ENCODE measurements around the gene KCNC4. TPM values are rescaled to one million over a fixed set of nuclear protein-coding genes. Genes with fewer than 3 reads are reported as not detected.

The KCNC4 gene
- polyA plus RNA-seq, 2 donors, result 1.8 to 1.9 TPM

DNA sequence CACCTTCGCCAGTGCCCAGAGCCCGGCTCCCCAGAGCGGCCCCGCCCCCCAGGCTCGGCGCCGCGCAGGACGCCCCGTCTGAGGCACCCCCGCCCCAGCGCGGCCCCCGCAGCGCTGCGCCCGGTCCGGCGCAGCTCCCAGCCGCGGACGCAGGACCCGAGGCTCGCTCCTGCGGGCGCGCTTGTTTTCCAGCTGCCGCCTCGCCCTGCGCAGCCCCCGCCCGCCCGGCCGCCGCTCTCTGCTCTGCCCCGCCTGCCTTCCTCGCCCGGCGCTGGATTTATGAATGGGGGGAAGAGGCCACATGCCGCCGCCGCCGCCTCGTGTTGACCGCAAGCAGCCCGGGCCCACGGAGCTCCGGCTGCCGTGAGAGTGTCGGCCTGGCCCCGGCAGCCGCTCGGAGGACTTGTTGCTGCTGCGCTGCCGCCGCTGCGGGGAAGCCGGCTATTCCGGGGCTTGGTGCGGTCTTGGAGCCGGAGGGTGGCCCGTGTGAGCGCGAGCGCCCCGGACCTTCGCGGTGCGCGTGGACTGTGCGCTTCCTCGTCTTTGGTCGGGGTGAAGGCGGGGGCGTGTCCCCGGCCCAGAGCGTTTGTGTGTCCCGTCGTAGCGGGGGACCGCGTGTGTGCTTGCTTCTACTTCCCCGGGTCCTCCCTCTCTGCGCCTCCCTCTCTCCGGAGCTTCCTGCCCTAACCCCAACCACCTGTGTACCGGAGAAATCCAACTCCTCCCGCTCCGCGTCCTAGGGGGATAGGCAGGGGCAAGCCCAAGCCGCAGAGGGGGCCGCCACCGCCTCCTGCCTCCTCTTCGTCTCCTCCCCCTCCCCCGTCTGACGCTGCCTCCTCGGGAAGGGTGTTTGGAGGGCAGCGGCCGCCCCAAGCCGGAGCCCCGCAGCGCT is 736 bp downstream of the KCNC4 start:
- Histone ChIP-seq H3K27me3 (ENCODE audit: control insufficient read depth in 1 of 2, insufficient read depth in 2 of 2, low read length in 2 of 2) (no peaks in the 10 kb centered on the region), H3K36me3 (ENCODE audit: control insufficient read depth in 2 of 2, insufficient read depth in 2 of 2, low read length in 1 of 2) (no peaks in the 10 kb centered on the region), H3K27ac (ENCODE audit: low read depth in 2 of 2, low read length in 1 of 2) (peak overlapping the region; percentile 84 to 94), H3K4me1 (ENCODE audit: control insufficient read depth in 2 of 2, insufficient read depth in 2 of 2, low read length in 1 of 2) (peaks cover 2 to 25% of the 10 kb centered on the region in 2 donors), H3K9me3 (ENCODE audit: control insufficient read depth in 2 of 2, insufficient read depth in 1 of 2, low read depth in 1 of 2, low read length in 1 of 2) (no peaks in the 10 kb centered on the region), H3K4me3 (ENCODE audit: low read depth in 1 of 2, low read length in 2 of 2) (peak overlapping the region; percentile 61 to 62)
- WGBS, 2 donors, result 0 to 1% methylated on average over 75 to 101 of the region's 101 CpGs

DNA sequence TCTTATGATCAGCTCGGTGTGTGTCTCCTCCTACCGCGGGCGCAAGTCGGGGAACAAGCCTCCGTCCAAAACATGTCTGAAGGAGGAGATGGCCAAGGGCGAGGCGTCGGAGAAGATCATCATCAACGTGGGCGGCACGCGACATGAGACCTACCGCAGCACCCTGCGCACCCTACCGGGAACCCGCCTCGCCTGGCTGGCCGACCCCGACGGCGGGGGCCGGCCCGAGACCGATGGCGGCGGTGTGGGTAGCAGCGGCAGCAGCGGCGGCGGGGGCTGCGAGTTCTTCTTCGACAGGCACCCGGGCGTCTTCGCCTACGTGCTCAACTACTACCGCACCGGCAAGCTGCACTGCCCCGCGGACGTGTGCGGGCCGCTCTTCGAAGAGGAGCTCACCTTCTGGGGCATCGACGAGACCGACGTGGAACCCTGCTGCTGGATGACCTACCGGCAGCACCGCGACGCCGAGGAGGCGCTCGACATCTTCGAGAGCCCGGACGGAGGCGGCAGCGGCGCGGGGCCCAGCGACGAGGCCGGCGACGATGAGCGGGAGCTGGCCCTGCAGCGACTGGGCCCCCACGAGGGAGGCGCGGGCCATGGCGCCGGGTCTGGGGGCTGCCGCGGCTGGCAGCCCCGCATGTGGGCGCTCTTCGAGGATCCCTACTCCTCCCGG is 1.5 kb downstream of the KCNC4 start:
- 8 to 15% methylated on average over 69 to 81 of the region's 81 CpGs for WGBS, 2 donors
- Histone ChIP-seq H3K4me1 (ENCODE audit: control insufficient read depth in 2 of 2, insufficient read depth in 2 of 2, low read length in 1 of 2) (peaks cover 0 to 25% of the 10 kb centered on the region in 2 donors), H3K4me3 (ENCODE audit: low read depth in 1 of 2, low read length in 2 of 2) (peak overlapping the region; percentile 61 to 62), H3K36me3 (ENCODE audit: control insufficient read depth in 2 of 2, insufficient read depth in 2 of 2, low read length in 1 of 2) (no peaks in the 10 kb centered on the region), H3K27me3 (ENCODE audit: control insufficient read depth in 1 of 2, insufficient read depth in 2 of 2, low read length in 2 of 2) (no peaks in the 10 kb centered on the region), H3K9me3 (ENCODE audit: control insufficient read depth in 2 of 2, insufficient read depth in 1 of 2, low read depth in 1 of 2, low read length in 1 of 2) (no peaks in the 10 kb centered on the region), H3K27ac (ENCODE audit: low read depth in 2 of 2, low read length in 1 of 2) (peak overlapping the region; percentile 84 to 94)

DNA sequence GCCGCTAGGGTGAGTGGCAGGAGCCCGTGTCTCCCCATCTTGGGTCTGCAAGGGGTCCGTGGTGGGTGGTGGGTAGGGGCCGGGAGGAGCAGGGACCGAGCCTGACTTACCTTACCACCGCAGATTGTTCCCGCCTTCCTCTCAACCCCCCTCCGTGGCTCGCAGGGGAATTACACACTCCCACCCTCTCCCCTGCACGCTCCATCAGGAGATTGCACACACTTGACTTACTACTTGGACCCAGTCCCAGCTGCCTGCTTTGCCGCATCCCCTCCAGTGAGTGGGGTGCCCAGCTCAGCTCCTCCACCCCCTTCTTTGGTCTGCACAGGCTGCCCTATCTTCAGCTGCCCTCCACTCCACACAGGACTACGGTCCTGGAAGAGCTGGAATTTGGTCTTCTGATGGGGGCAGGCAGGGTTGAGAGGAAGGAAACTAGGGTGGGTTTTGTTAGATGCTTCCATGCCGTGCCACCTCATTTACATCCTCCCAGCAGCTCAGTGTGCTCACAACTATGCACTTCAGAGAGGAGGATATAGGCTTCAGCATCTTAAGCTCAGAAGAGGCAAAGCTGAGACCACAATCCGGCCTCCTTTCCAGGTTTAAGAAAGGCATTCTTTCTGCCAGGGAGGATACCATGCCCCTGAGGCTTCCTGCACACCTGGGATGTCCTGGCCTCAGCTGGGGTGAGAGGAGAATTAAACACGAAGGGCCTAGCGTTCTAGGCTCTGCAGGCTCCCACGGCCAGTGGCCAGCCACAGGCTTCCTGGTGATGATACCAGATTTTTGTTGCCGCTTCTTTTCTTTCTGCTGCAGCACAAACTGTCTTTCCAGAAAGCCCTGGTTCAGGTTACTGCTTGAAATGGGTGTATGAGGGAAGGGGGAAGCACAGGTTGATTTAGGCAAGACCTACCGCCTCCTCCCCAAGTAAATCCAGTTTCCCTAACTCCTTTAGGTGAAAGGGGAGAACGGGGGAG is 2.3 kb downstream of the KCNC4 start:
- Histone ChIP-seq H3K27me3 (ENCODE audit: control insufficient read depth in 1 of 2, insufficient read depth in 2 of 2, low read length in 2 of 2) (no peaks in the 10 kb centered on the region), H3K4me1 (ENCODE audit: control insufficient read depth in 2 of 2, insufficient read depth in 2 of 2, low read length in 1 of 2) (peaks cover 0 to 25% of the 10 kb centered on the region in 2 donors), H3K9me3 (ENCODE audit: control insufficient read depth in 2 of 2, insufficient read depth in 1 of 2, low read depth in 1 of 2, low read length in 1 of 2) (no peaks in the 10 kb centered on the region), H3K36me3 (ENCODE audit: control insufficient read depth in 2 of 2, insufficient read depth in 2 of 2, low read length in 1 of 2) (no peaks in the 10 kb centered on the region), H3K4me3 (ENCODE audit: low read depth in 1 of 2, low read length in 2 of 2) (peak overlapping the region; percentile 61 to 62), H3K27ac (ENCODE audit: low read depth in 2 of 2, low read length in 1 of 2) (peak overlapping the region in 1 of 2 donors; percentile 8)
- WGBS, 2 donors, result 40 to 50% methylated on average over 18 to 20 of the region's 20 CpGs

DNA sequence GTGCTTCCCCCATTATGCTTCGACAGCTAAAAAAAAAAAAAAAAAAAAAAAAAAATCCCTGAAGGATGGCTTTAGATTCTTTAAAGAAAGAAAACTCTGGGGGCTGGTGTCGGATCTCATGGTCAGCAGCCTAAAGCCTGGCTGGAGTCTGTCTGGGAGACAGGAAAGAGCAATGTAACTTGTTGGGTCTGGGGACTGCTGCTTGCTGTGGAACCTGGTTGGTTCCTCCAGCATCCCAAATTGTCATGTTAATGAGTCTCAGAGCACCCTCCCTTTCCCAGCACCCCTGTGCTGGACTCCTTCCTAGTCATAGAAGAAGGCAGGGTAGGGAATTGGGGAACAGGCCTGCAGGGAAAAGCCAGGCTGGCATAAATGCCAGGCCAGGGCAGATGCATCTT is 3.0 kb downstream of the KCNC4 start:
- peaks cover 0 to 25% of the 10 kb centered on the region in 2 donors for H3K4me1 ChIP-seq (ENCODE audit: control insufficient read depth in 2 of 2, insufficient read depth in 2 of 2, low read length in 1 of 2)
- H3K36me3 ChIP-seq (ENCODE audit: control insufficient read depth in 2 of 2, insufficient read depth in 2 of 2, low read length in 1 of 2), result no peaks in the 10 kb centered on the region
- H3K4me3 ChIP-seq (ENCODE audit: low read depth in 1 of 2, low read length in 2 of 2), result no peak overlapping the region
- H3K9me3 ChIP-seq (ENCODE audit: control insufficient read depth in 2 of 2, insufficient read depth in 1 of 2, low read depth in 1 of 2, low read length in 1 of 2), result no peaks in the 10 kb centered on the region
- H3K27ac ChIP-seq (ENCODE audit: low read depth in 2 of 2, low read length in 1 of 2), result no peak overlapping the region
- H3K27me3 ChIP-seq (ENCODE audit: control insufficient read depth in 1 of 2, insufficient read depth in 2 of 2, low read length in 2 of 2), result no peaks in the 10 kb centered on the region
- WGBS, 2 donors, result 63% methylated on average over 2 of the region's 2 CpGs

DNA sequence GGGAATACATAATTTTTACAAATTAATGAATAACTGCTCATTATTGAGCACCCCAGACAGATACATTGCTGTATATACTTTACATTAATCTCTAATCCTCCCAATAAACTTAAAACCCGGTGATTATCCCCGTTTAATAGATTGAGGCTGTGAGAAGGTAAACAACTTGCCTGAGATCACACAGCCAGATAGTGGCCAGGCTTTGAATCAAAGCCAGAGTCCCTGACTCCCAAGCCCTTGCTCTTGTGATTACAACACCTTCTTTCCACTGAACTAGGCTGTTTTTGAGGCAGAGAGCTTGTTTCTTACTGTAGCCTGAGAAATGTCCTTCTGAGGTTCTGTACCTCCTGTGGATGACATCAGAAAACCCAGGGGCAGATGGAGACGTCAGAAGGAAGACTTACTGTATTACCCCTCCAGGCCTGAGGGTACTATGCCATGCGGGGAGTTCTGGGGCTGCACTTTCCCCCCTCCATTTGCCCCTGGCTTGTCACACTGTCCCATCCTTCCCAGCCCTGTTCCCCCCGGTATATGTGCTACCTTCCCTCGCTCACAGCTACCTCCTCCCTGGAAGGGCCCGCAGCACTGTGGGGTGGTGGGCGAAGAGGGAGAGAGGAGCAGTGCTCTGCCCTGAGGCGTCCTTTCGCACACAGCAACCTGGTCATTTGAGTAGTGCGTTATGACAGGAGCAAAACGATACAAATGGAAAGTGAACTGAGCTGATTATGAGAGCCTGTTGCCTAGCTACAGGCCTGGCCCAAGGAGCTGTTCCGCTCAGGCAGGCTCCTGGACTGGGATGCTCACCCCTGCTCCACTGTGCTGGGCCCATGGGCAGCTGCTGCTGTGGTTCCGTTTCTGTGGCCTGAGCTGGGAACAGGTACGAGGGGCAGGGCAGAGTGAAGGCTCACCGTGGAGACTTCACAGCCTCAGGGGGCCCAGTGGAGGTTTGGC is 4.6 kb downstream of the KCNC4 start:
- H3K4me3 ChIP-seq (ENCODE audit: low read depth in 1 of 2, low read length in 2 of 2), result no peak overlapping the region
- WGBS, 2 donors, result 69 to 75% methylated on average over 16 of the region's 16 CpGs
- H3K36me3 ChIP-seq (ENCODE audit: control insufficient read depth in 2 of 2, insufficient read depth in 2 of 2, low read length in 1 of 2), result no peaks in the 10 kb centered on the region
- no peak overlapping the region for H3K27ac ChIP-seq (ENCODE audit: low read depth in 2 of 2, low read length in 1 of 2)
- H3K27me3 ChIP-seq (ENCODE audit: control insufficient read depth in 1 of 2, insufficient read depth in 2 of 2, low read length in 2 of 2), result no peaks in the 10 kb centered on the region
- H3K4me1 ChIP-seq (ENCODE audit: control insufficient read depth in 2 of 2, insufficient read depth in 2 of 2, low read length in 1 of 2), result peaks cover 0 to 20% of the 10 kb centered on the region in 2 donors
- no peaks in the 10 kb centered on the region for H3K9me3 ChIP-seq (ENCODE audit: control insufficient read depth in 2 of 2, insufficient read depth in 1 of 2, low read depth in 1 of 2, low read length in 1 of 2)

DNA sequence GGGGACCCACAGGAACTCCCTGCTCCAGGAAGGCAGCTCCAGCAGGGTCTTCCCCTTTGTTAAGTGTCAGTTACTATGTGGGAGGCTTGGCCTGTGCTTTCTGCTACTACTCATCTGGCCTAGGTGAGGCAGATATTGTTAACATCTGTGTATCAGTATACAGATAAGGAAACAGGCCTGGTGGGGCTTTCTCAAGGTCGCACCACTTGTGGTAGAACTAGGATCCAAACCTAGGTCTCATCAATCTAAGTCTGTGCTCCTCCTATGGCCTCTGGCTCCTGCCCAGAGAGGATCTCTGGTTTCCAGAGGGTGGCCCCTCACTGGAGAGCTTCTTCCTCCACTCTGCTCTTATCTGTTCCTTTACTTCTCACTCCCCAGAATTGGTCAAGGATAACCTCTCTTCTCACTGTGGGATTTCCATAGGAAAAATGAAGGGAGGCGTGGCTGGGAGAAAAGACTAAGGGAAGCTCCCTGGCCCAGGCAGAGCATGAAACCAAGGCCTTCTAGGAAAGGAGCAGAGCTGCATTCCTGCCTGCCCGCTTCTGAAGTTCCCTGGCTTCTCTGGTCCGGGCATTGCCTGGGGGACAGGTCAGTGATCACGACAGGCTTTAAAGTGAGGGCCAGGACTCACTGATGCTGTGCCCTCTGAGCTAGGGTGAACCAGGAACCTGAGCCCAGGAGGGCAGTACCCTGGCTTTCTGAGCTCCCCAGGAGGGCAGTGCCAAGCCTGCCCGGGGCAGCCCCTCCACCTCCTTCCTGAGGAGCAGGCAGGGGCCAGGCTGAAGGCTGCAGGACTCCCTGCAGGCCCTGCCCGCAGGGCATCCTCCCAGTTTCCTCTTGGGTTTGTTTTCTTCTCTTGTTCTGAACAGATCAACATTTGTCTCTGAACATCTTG is 5.8 kb downstream of the KCNC4 start:
- H3K9me3 ChIP-seq (ENCODE audit: control insufficient read depth in 2 of 2, insufficient read depth in 1 of 2, low read depth in 1 of 2, low read length in 1 of 2), result no peaks in the 10 kb centered on the region
- peaks cover 0 to 19% of the 10 kb centered on the region in 2 donors for H3K4me1 ChIP-seq (ENCODE audit: control insufficient read depth in 2 of 2, insufficient read depth in 2 of 2, low read length in 1 of 2)
- H3K27me3 ChIP-seq (ENCODE audit: control insufficient read depth in 1 of 2, insufficient read depth in 2 of 2, low read length in 2 of 2), result no peaks in the 10 kb centered on the region
- H3K36me3 ChIP-seq (ENCODE audit: control insufficient read depth in 2 of 2, insufficient read depth in 2 of 2, low read length in 1 of 2), result no peaks in the 10 kb centered on the region
- H3K27ac ChIP-seq (ENCODE audit: low read depth in 2 of 2, low read length in 1 of 2), result no peak overlapping the region
- no peak overlapping the region for H3K4me3 ChIP-seq (ENCODE audit: low read depth in 1 of 2, low read length in 2 of 2)
- 80 to 84% methylated on average over 7 of the region's 7 CpGs for WGBS, 2 donors

DNA sequence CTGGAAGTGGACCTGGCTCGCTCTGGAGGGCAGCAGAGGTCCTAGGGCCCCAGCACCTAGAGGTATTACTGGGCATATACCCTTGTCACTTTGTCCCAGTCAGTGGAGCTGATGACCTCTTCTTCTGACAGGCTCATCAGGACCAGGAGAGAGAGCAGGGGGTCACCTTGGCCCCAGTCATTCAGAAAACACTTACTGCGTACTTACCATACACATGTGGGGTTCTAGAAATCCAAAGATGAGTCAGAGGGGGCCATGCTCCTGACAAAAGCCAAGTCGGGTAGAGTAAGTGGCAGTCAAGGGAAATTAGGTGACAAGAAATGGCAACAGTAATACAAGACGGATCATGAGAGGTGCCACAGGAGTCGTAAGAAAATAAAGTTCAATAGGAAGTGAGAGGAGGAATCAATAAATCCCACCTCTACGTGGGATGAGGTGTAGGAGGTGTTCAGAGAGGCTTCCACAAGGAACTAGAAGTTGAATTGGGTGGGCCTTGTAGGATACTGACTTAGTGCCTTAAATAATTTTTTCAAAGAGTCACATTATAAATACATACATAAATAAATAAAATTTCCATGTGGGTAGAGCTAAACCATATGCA is 6.8 kb downstream of the KCNC4 start:
- no peaks in the 10 kb centered on the region for H3K27me3 ChIP-seq (ENCODE audit: control insufficient read depth in 1 of 2, insufficient read depth in 2 of 2, low read length in 2 of 2)
- H3K9me3 ChIP-seq (ENCODE audit: control insufficient read depth in 2 of 2, insufficient read depth in 1 of 2, low read depth in 1 of 2, low read length in 1 of 2), result no peaks in the 10 kb centered on the region
- WGBS, 2 donors, result 86 to 88% methylated on average over 6 of the region's 6 CpGs
- peaks cover 0 to 13% of the 10 kb centered on the region in 2 donors for H3K4me1 ChIP-seq (ENCODE audit: control insufficient read depth in 2 of 2, insufficient read depth in 2 of 2, low read length in 1 of 2)
- no peak overlapping the region for H3K27ac ChIP-seq (ENCODE audit: low read depth in 2 of 2, low read length in 1 of 2)
- H3K4me3 ChIP-seq (ENCODE audit: low read depth in 1 of 2, low read length in 2 of 2), result no peak overlapping the region
- H3K36me3 ChIP-seq (ENCODE audit: control insufficient read depth in 2 of 2, insufficient read depth in 2 of 2, low read length in 1 of 2), result peaks cover 0 to 4% of the 10 kb centered on the region in 2 donors

DNA sequence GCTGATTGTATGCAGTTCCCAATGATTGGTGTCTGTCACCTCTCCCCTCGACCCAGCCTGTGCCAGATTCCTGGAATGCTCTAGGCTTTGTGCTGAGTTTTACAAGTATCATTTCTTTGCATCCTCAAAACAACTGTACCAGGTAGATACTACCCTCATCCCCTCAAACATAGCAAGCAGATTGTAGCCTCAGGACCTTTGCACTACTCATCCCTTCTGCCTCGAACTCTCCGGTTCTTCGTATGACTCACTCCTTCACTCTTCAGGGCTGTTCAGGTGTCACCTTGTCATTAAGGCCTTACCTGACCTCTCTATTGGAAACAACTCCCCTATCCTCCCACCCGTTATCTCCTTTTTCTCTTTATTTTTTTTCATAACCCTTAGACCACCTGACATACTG is 8.0 kb downstream of the KCNC4 start:
- no peak overlapping the region for H3K4me3 ChIP-seq (ENCODE audit: low read depth in 1 of 2, low read length in 2 of 2)
- no peaks in the 10 kb centered on the region for H3K9me3 ChIP-seq (ENCODE audit: control insufficient read depth in 2 of 2, insufficient read depth in 1 of 2, low read depth in 1 of 2, low read length in 1 of 2)
- H3K4me1 ChIP-seq (ENCODE audit: control insufficient read depth in 2 of 2, insufficient read depth in 2 of 2, low read length in 1 of 2), result peaks cover 0 to 6% of the 10 kb centered on the region in 2 donors
- no peak overlapping the region for H3K27ac ChIP-seq (ENCODE audit: low read depth in 2 of 2, low read length in 1 of 2)
- WGBS, 2 donors, result 77 to 82% methylated on average over 5 of the region's 5 CpGs
- H3K27me3 ChIP-seq (ENCODE audit: control insufficient read depth in 1 of 2, insufficient read depth in 2 of 2, low read length in 2 of 2), result no peaks in the 10 kb centered on the region
- peaks cover 0 to 9% of the 10 kb centered on the region in 2 donors for H3K36me3 ChIP-seq (ENCODE audit: control insufficient read depth in 2 of 2, insufficient read depth in 2 of 2, low read length in 1 of 2)
